H1 (cell line): Measurements from ENCODE around the gene C12orf75. TPM values are rescaled to one million over a fixed set of nuclear protein-coding genes. Genes with fewer than 3 reads are reported as not detected.

Experiments
- CTCF ChIA-PET: fragments of 300-600 bp; sonication (Branson Sonifier 250); formaldehyde crosslinking; loops from one replicate; lab custom pipeline; 2021; ENCODE audit not compliant: partially characterized antibody; lab: Charles Lee
- POLR2A ChIA-PET: fragments of 300-600 bp; sonication (Branson Sonifier 250); formaldehyde crosslinking; loops from one replicate; lab custom pipeline; 2021; ENCODE audit warnings: inconsistent platforms; ENCODE audit not compliant: partially characterized antibody; lab: Charles Lee
- DNase-seq, 2 experiments: peaks; one replicate each; pipeline versions ENCODE4 v3.0.0 to v3.0.0-alpha.2; 2010 to 2022; ENCODE audit warnings: low spot score in 2 of 2, low read depth in 1 of 2, mixed read lengths in 1 of 2
- FAIRE-seq: peaks from 2 replicates; lab custom pipeline; 2011; peaks lifted over from hg19 to GRCh38; lab: Jason Lieb, UNC
- H2AFZ ChIP-seq: 2 replicates; pipeline ENCODE4 v1.8.1; 2012; ENCODE audit warnings: low read length, inconsistent platforms
- H2AK5ac ChIP-seq: 2 replicates; pipeline ENCODE4 v1.6.1; 2013; ENCODE audit warnings: low read depth, low read length
- H2BK120ac ChIP-seq: replicated peaks from 2 replicates; pipeline ENCODE3; 2013; ENCODE audit warnings: low read depth, low read length, inconsistent platforms
- H2BK12ac ChIP-seq: 2 replicates; pipeline ENCODE4 v1.6.1; 2013; ENCODE audit warnings: low read depth, low read length
- H2BK15ac ChIP-seq: 2 replicates; pipeline ENCODE4 v1.6.1; 2013; ENCODE audit warnings: low read length
- H2BK20ac ChIP-seq: 2 replicates; pipeline ENCODE4 v1.6.1; 2013; ENCODE audit warnings: low read length
- H2BK5ac ChIP-seq: 2 replicates; pipeline ENCODE4 v1.6.1; 2013; ENCODE audit warnings: low read depth, low read length
- H3K14ac ChIP-seq: 2 replicates; pipeline ENCODE4 v1.6.1; 2013; ENCODE audit warnings: inconsistent platforms; ENCODE audit not compliant: insufficient read length
- H3K18ac ChIP-seq: 2 replicates; pipeline ENCODE4 v1.6.1; 2013; ENCODE audit warnings: low read length; ENCODE audit errors: extremely low read depth
- H3K23ac ChIP-seq: 2 replicates; pipeline ENCODE4 v1.6.1; 2013; ENCODE audit warnings: inconsistent platforms; ENCODE audit not compliant: insufficient read length
- H3K23me2 ChIP-seq: 2 replicates; pipeline ENCODE4 v1.6.1; 2013; ENCODE audit warnings: low read depth, low read length
- H3K27ac ChIP-seq: 2 replicates; pipeline ENCODE4 v1.6.1; 2011; ENCODE audit warnings: low read depth, low read length, inconsistent platforms
- H3K27me3 ChIP-seq, 4 experiments: replicated peaks in 1 of 4; 1 replicate in 1 of 4; 2 replicates in 3 of 4; pipeline versions ENCODE4 v1.6.1 to v1.8.1; 2011 to 2013; ENCODE audit warnings: low read length in 3 of 4, mild to moderate bottlenecking in 3 of 4, inconsistent platforms in 2 of 4, mixed read lengths in 2 of 4, moderate library complexity in 1 of 4; ENCODE audit not compliant: control insufficient read depth in 3 of 4, insufficient read depth in 3 of 4; ENCODE audit errors: extremely low read depth in 1 of 4
- H3K36me3 ChIP-seq, 4 experiments: 2 replicates each; pipeline versions ENCODE4 v1.6.1 to v1.8.1; 2011 to 2013; ENCODE audit warnings: mild to moderate bottlenecking in 4 of 4, low read length in 3 of 4, moderate library complexity in 2 of 4, control low read depth in 1 of 4, inconsistent platforms in 1 of 4; ENCODE audit not compliant: insufficient read depth in 4 of 4, control insufficient read depth in 2 of 4
- H3K4ac ChIP-seq: replicated peaks from 2 replicates; pipeline ENCODE3; 2013; ENCODE audit warnings: low read length, low read depth, mixed read lengths, inconsistent platforms; ENCODE audit not compliant: insufficient read length
- H3K4me1 ChIP-seq, 4 experiments: replicated peaks in 1 of 4; 1 replicate in 1 of 4; 2 replicates in 3 of 4; pipeline versions ENCODE4 v1.6.1 to v1.8.1; 2011 to 2013; ENCODE audit warnings: low read length in 3 of 4, inconsistent platforms in 2 of 4, mixed read lengths in 1 of 4; ENCODE audit not compliant: insufficient read depth in 4 of 4, control insufficient read depth in 3 of 4
- H3K4me2 ChIP-seq, 2 experiments: 2 replicates each; pipeline versions ENCODE4 v1.6.1 to v1.8.1; 2011 to 2013; ENCODE audit warnings: low read depth in 2 of 2, low read length in 2 of 2, control low read depth in 1 of 2, inconsistent platforms in 1 of 2, mild to moderate bottlenecking in 1 of 2; ENCODE audit not compliant: insufficient read depth in 1 of 2
- H3K4me3 ChIP-seq, 4 experiments: fragments of 200-600, 300-600 bp in 1 of 4; sonication (generic), shearing (Covaris generic), sonication (Bioruptor Twin) in 1 of 4; 2 replicates each; pipeline versions ENCODE4 v1.5.1 to v1.8.1; 2011 to 2016; ENCODE audit warnings: low read length in 4 of 4, low read depth in 3 of 4, control low read depth in 2 of 4, inconsistent platforms in 2 of 4, mild to moderate bottlenecking in 2 of 4, mixed read lengths in 1 of 4, moderate library complexity in 1 of 4; ENCODE audit not compliant: insufficient read depth in 2 of 4; ENCODE audit errors: extremely low read depth in 1 of 4
- H3K56ac ChIP-seq: replicated peaks from 2 replicates; pipeline ENCODE3; 2013; ENCODE audit warnings: low read depth, mild to moderate bottlenecking, mixed read lengths, low read length, inconsistent platforms; ENCODE audit not compliant: insufficient read length
- H3K79me1 ChIP-seq: 2 replicates; pipeline ENCODE4 v1.6.1; 2013; ENCODE audit warnings: low read depth, low read length, control low read depth
- H3K79me2 ChIP-seq, 2 experiments: 2 replicates each; pipeline versions ENCODE4 v1.6.1 to v1.8.1; 2012 to 2013; ENCODE audit warnings: low read length in 2 of 2, mild to moderate bottlenecking in 2 of 2, inconsistent platforms in 1 of 2; ENCODE audit not compliant: insufficient read depth in 2 of 2, control insufficient read depth in 1 of 2
- H3K9ac ChIP-seq, 4 experiments: replicated peaks in 1 of 4; 1 replicate in 1 of 4; 2 replicates in 3 of 4; pipeline versions ENCODE4 v1.6.1 to v1.8.1; 2011 to 2013; ENCODE audit warnings: low read depth in 3 of 4, low read length in 3 of 4, control low read depth in 2 of 4, mild to moderate bottlenecking in 2 of 4, moderate library complexity in 2 of 4, inconsistent platforms in 1 of 4; ENCODE audit errors: extremely low read depth in 1 of 4
- H3K9me3 ChIP-seq, 2 experiments: 2 replicates each; pipeline versions ENCODE4 v1.6.1 to v1.8.1; 2012 to 2013; ENCODE audit warnings: mild to moderate bottlenecking in 2 of 2, moderate library complexity in 2 of 2, control low read depth in 1 of 2, inconsistent platforms in 1 of 2, low read depth in 1 of 2, low read length in 1 of 2, mixed read lengths in 1 of 2; ENCODE audit not compliant: insufficient read depth in 2 of 2
- H4K20me1 ChIP-seq, 2 experiments: replicated peaks in 1 of 2; 2 replicates each; pipeline versions ENCODE3 to v1.8.1; 2011 to 2013; ENCODE audit warnings: inconsistent platforms in 2 of 2, low read length in 2 of 2, mild to moderate bottlenecking in 1 of 2; ENCODE audit not compliant: insufficient read depth in 2 of 2, control insufficient read depth in 1 of 2
- H4K5ac ChIP-seq: 2 replicates; pipeline ENCODE4 v1.6.1; 2013; ENCODE audit warnings: low read length, low read depth, mixed read lengths, inconsistent platforms; ENCODE audit not compliant: insufficient read length
- H4K8ac ChIP-seq: 2 replicates; pipeline ENCODE4 v1.8.0; 2013; ENCODE audit warnings: mild to moderate bottlenecking, moderate library complexity, low read length, inconsistent platforms; ENCODE audit not compliant: insufficient read depth; ENCODE audit errors: extremely low read depth
- H4K91ac ChIP-seq: replicated peaks from 2 replicates; pipeline ENCODE3; 2013; ENCODE audit warnings: low read length, mixed read lengths, inconsistent platforms; ENCODE audit not compliant: insufficient read length
- BACH1 ChIP-seq: IDR thresholded peaks from 2 replicates; pipeline ENCODE4 v1.6.1; 2012; ENCODE audit warnings: low read length, improper control_type of control experiment
- BRCA1 ChIP-seq: IDR thresholded peaks from 2 replicates; pipeline ENCODE4 v1.6.1; 2012; ENCODE audit warnings: low read depth, low read length, improper control_type of control experiment
- EGR1 ChIP-seq: IDR thresholded peaks from 2 replicates; pipeline ENCODE4 v1.6.1; 2011; ENCODE audit warnings: low read depth, low read length, borderline replicate concordance
- EP300 ChIP-seq, 2 experiments: IDR thresholded peaks; 1 replicate in 1 of 2; 2 replicates in 1 of 2; pipeline ENCODE4 v1.6.1; 2011 to 2012; ENCODE audit warnings: low read depth in 2 of 2, low read length in 2 of 2, mild to moderate bottlenecking in 2 of 2, borderline replicate concordance in 1 of 2, inconsistent platforms in 1 of 2, moderate library complexity in 1 of 2
- GABPA ChIP-seq: IDR thresholded peaks from 2 replicates; pipeline ENCODE4 v1.6.1; 2011; ENCODE audit warnings: mild to moderate bottlenecking, low read length, moderate library complexity, borderline replicate concordance; ENCODE audit not compliant: insufficient read depth
- POLR2AphosphoS5 ChIP-seq: IDR thresholded peaks from 2 replicates; pipeline ENCODE4 v1.6.1; 2011; ENCODE audit warnings: low read depth, low read length
- RBBP5 ChIP-seq: IDR thresholded peaks from 2 replicates; pipeline ENCODE4 v1.7.1; 2012; ENCODE audit warnings: low read depth, mild to moderate bottlenecking, inconsistent platforms, low read length, moderate library complexity, borderline replicate concordance
- SP1 ChIP-seq: IDR thresholded peaks from 2 replicates; pipeline ENCODE4 v1.6.1; 2011; ENCODE audit warnings: low read depth, low read length
- SRF ChIP-seq: IDR thresholded peaks from 2 replicates; pipeline ENCODE4 v1.6.1; 2011; ENCODE audit warnings: mild to moderate bottlenecking, low read depth, low read length, moderate library complexity
- YY1 ChIP-seq: IDR thresholded peaks from 2 replicates; pipeline ENCODE4 v1.6.1; 2011; ENCODE audit warnings: low read depth, mild to moderate bottlenecking, low read length
- WGBS, 2 experiments: shearing (Covaris generic) in 1 of 2; methylation state at CpG; one replicate each; pipeline versions ENCODE4 v1.1.6 to v1.1.7; 2013 to 2015; ENCODE audit warnings: low lambda C conversion rate in 2 of 2, mixed read lengths in 2 of 2, inconsistent platforms in 1 of 2, low coverage in 1 of 2, missing lambda C conversion rate in 1 of 2; ENCODE audit not compliant: insufficient replicate concordance in 2 of 2, insufficient coverage in 1 of 2, insufficient read length in 1 of 2; ENCODE audit errors: extremely low coverage in 1 of 2, missing lambda C conversion rate in 1 of 2; 5-methylcytosine and 5-hydroxymethylcytosine counted together
- polyA plus RNA-seq, 7 experiments: library from polyadenylated mRNA; depleted of rRNA in 3 of 7; stranded (reverse) in 5 of 7; unstranded in 2 of 7; fragments of >200 nt in 5 of 7; fragments of 200-250 nt in 2 of 7; gene quantifications; 1 replicate in 5 of 7; 2 replicates in 1 of 7; 4 replicates in 1 of 7; pipeline versions ENCODE4 v1.2.1 to v1.2.3, GENCODE V29; 2011 to 2013; ENCODE audit warnings: missing spikeins in 2 of 7, mixed read lengths in 2 of 7
- total RNA-seq: library from RNA; stranded (reverse); fragmentation: NEBNext Ultra II Directional; extraction: Animal tissue kit (Norgen Biotek cat#: 25700); gene quantifications from 2 replicates; pipeline ENCODE4 v1.2.1, GENCODE V29; 2021

Gene C12orf75
- total and polyA plus RNA-seq, 2 of the 8 experiments (the other 6 are each of a cell fraction or from before 2014, with no cell fraction given), result 26.4 to 41.2 TPM

GRCh38 chr12:105393587-105393986, 63.1 kb downstream of the C12orf75 start:
- no peaks in the 10 kb centered on the region for H3K27me3 ChIP-seq
- H2AK5ac ChIP-seq, result no peak overlapping the region
- H4K5ac ChIP-seq, result no peak overlapping the region
- H2AFZ ChIP-seq, result no peak overlapping the region
- ChIA-PET CTCF (no interaction called here), POLR2A (interaction anchor here (1.1 kb wide), 1 partner anchor 37 kb away, joined by 3 read pairs; no protein-coding TSS in a partner anchor)
- H3K79me1 ChIP-seq, result no peaks in the 10 kb centered on the region
- no peak overlapping the region for H4K8ac ChIP-seq
- H3K9ac ChIP-seq, result no peak overlapping the region
- H3K27ac ChIP-seq, result no peak overlapping the region
- no peak overlapping the region for H3K18ac ChIP-seq
- no peak overlapping the region for H2BK20ac ChIP-seq
- DNase-seq (no peak), FAIRE-seq (no peak)
- H3K14ac ChIP-seq, result no peak overlapping the region
- no peak overlapping the region for H2BK15ac ChIP-seq
- H4K20me1 ChIP-seq, result no peaks in the 10 kb centered on the region
- H3K4me2 ChIP-seq, result no peak overlapping the region
- H3K4ac ChIP-seq, result no peak overlapping the region
- no peak overlapping the region for H2BK12ac ChIP-seq
- no peak overlapping the region for H3K4me3 ChIP-seq
- H3K4me1 ChIP-seq, result no peaks in the 10 kb centered on the region
- H3K9me3 ChIP-seq, result no peaks in the 10 kb centered on the region; a peak in 1 of 4 replicates
- H4K91ac ChIP-seq, result no peak overlapping the region
- H2BK5ac ChIP-seq, result no peak overlapping the region
- no peak overlapping the region for H3K23ac ChIP-seq
- 92% methylated on average over 4 of the region's 4 CpGs; no CpG with 5 or more reads in 1 of the 2 experiments for WGBS, 2 experiments
- no peaks in the 10 kb centered on the region for H3K79me2 ChIP-seq
- H3K56ac ChIP-seq, result no peak overlapping the region
- H3K23me2 ChIP-seq, result no peaks in the 10 kb centered on the region
- H2BK120ac ChIP-seq, result no peak overlapping the region
- no peaks in the 10 kb centered on the region for H3K36me3 ChIP-seq
- no peak for TF ChIP-seq POLR2AphosphoS5
- no peak for TF ChIP-seq SP1
- no peak for TF ChIP-seq RBBP5
- no peak for TF ChIP-seq EP300 (IDR thresholded peaks at IDR 0.05; ENCODE audit: borderline replicate concordance in 1 of 2, low read depth in 2 of 2, low read length in 2 of 2)
- TF ChIP-seq EGR1, result no peak
- no peak for TF ChIP-seq BRCA1
- TF ChIP-seq SRF, result no peak
- TF ChIP-seq GABPA, result no peak
- no peak for TF ChIP-seq YY1
- no peak for TF ChIP-seq BACH1
